C4-2B (cell line): ENCODE measurements around the gene MAP1LC3B2.

Experiments
- ZFX ChIP-seq: fragments of 450-650 bp; IDR thresholded peaks from 2 replicates; pipeline ENCODE4 v1.6.1; 2017
- TF ChIP-seq, protein P1 (sequence below): fragments of 450-650 bp; conservative IDR thresholded peaks from 2 replicates; pipeline ENCODE4 v1.5.1; 2017; ENCODE audit warnings: mild to moderate bottlenecking

DNA sequence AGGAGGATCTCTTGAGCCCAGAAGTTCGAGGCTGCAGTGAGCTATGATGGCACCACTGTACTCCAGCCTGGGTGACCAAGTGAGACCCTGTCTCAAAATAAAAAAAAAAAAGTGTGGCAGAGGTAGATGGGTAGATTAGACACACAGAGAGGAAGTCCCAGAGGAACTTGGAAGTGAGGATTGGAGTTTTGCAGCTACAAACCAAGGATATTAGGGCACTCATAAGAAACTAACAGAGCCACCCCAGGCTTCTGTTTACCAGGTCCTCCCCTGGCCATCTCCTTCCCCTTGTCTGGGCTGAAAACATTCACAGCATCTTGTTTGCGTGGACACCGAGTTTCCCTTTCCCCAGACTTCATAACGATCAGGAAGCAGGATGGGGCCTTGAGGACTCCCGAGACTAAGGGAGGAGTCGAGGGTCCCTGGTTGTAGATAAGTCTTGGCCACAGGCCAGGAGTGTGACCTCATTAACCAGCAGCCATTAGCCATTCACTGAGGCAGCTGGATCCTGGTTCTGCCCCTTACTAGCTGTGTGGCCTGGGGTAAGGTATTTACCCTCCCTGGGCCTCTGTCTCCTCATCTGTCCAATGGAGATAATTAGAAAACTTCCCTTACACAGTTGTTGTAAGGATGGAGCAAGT lies 2.1 kb downstream of the MAP1LC3B2 start:
- TF ChIP-seq, protein P1, sequence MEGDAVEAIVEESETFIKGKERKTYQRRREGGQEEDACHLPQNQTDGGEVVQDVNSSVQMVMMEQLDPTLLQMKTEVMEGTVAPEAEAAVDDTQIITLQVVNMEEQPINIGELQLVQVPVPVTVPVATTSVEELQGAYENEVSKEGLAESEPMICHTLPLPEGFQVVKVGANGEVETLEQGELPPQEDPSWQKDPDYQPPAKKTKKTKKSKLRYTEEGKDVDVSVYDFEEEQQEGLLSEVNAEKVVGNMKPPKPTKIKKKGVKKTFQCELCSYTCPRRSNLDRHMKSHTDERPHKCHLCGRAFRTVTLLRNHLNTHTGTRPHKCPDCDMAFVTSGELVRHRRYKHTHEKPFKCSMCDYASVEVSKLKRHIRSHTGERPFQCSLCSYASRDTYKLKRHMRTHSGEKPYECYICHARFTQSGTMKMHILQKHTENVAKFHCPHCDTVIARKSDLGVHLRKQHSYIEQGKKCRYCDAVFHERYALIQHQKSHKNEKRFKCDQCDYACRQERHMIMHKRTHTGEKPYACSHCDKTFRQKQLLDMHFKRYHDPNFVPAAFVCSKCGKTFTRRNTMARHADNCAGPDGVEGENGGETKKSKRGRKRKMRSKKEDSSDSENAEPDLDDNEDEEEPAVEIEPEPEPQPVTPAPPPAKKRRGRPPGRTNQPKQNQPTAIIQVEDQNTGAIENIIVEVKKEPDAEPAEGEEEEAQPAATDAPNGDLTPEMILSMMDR = no peak
- no peak for TF ChIP-seq ZFX
